HG03469 (cell line): ENCODE measurements around the gene OXCT2.
"Not testable (repeated sequence)": the region's sequence is repeated elsewhere in the genome, so short reads cannot be mapped to it uniquely, and the experiment has no call there.

Source experiments
- ATAC-seq: cut with Tn5 transposase; IDR thresholded peaks from one replicate; pipeline ENCODE4 v1.9.1; 2021; ENCODE audit warnings: mild to moderate bottlenecking, moderate library complexity, moderate number of reproducible peaks; ENCODE audit not compliant: unreplicated experiment

Gene OXCT2

GRCh38 chr1:39787964-39788363, 16.8 kb upstream of the OXCT2 start:
- ATAC-seq, result not testable (repeated sequence)

DNA sequence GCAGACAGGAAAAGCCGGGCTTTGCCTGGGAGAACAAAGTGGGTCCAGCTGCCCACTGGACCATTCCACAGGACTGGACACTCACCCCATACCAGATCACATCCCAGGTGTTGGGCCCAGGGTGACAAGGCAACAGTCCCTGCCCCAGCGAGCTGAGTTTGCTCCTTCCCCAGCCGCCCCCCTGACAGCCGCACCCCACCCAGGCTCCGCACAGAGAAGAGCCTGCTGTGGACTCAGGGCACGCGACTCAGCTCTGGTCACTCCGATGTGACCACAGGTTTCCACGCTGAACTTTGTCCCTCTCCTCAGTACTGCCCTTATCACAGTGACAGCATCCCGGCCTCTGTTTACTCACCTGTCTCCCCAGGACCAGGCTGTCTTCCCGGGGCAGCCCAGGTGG, 16.3 kb upstream of the OXCT2 start:
- ATAC-seq, result no peak

DNA sequence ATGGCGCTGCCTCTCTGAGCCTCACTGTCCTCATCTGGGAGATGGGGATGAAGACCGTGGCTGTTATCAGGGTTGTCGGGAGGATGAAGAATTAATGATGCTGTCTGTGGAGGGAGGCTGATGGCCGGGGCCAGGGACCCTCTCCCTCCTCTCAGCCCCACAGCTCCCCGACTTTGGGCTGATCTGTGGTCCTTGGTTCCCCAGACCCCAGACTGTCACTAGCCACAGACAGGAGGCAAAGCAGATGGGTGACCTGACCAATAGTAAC, 15.9 kb upstream of the OXCT2 start:
- not testable (repeated sequence) for ATAC-seq

- ATAC-seq, result not testable (repeated sequence)
Measured at GRCh38 chr1:39786303-39787107, 15.4 kb upstream of the OXCT2 start.

DNA sequence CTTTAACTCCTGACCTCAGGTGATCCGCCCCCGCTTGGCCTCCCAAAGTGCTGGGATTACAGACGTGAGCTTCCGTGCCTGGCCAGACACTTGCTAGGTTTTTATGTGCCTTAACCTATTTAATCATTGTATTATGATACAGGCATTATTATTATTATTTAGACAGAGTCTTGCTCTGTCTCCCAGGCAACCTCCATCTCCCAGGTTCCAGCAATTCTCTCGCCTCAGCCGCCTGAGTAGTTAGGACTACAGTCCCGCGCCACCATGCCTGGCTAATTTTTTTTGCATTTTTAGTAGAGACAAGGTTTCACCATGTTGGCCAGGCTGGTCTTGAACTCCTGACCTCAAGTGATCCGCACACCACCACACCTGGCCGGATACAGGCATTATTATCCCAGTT, 11.5 kb upstream of the OXCT2 start:
- not testable (repeated sequence) for ATAC-seq

DNA sequence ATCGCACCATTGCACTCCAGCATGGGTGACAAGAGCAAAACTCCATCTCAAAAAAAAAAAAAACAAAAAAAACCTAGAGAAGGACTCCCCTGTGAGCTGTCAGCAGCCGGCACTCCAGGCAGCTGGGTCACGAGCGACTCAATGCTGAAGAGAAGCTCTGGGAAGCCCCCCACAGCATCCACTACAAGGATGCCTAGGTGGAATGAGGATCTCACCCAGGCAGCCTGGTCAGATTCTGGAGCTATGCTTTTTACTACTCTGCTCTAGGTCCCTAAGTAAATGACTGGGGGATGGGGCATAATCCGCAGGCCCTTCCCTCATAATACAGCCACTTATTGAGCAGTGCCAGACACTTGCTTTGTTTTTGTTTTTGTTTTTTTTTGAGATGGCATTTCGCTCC, 11.0 kb upstream of the OXCT2 start:
- no peak for ATAC-seq

GRCh38 chr1:39781349-39781715, 10.2 kb upstream of the OXCT2 start:
- ATAC-seq, result no peak

DNA sequence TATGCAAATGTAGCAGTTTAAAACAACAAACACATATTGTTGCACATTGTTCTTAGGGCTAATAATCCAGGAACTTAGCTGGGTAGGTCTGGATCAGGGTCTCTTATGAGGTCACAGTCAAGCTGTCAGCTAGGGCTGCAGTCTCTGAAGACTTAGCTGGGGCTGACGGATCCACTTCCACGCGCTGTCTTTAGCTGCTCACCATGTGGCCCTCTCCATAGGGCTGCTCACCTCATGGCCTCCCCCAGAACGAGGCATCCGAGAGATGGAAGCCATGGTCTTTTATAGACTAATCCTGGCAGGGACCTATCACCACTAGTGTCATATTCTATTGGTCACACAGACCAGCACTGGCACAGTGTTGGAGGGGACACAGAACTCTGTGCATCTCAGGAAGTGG, 8.7 kb upstream of the OXCT2 start:
- ATAC-seq, result no peak

GRCh38 chr1:39779137-39779536, 8.0 kb upstream of the OXCT2 start:
- ATAC-seq, result no peak

DNA sequence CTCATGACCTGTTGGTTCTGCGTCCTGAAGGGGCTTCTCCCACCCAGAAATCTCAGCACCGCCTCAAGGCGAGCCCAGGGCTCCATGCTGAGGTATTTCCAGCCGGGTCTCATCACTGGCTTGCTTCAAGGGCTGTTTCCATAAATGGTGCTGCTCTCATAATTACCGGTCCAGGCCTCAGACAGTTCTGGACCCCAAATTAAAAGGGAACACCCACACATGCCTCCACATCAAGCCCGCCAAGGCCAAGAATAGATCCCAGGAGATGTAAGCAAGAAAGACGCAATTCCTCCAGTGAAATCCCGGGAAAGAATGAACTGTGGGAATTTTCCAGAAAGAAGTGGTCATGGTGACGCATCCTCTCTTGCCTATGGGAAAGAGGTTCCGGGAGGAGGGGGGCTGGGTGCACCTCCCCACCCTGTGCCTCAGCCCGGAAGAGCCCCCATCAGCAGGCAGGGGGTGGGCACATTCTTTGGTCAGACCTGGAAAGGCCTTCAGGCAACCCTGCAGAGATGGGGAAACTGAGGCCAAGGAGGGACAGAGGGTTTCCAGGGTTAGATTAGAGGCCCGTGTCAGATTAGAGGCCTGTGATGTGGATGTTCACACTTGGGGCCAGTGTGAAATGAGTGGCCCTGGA, 7.4 kb upstream of the OXCT2 start:
- ATAC-seq, result not testable (repeated sequence)

DNA sequence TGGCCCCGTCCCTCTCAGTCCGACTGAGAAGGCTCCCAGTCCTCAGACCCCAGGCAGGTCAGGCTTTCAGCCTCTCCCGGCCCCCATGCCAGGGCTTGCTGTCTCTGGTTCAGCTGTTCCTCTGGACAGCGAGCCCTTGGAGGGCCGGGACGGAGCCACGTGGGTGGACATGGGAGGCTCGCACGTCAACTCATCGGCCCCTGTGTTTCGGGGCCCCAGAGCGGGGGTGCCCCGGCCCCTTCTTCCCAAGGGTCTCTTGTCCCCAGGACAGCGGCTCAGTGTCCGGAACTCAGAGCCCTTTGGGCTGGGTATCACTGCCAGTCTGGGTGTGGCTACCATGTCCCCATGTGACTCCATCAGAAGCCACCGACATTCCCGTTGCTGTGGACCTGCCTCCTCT, 6.7 kb upstream of the OXCT2 start:
- ATAC-seq, result not testable (repeated sequence)

DNA sequence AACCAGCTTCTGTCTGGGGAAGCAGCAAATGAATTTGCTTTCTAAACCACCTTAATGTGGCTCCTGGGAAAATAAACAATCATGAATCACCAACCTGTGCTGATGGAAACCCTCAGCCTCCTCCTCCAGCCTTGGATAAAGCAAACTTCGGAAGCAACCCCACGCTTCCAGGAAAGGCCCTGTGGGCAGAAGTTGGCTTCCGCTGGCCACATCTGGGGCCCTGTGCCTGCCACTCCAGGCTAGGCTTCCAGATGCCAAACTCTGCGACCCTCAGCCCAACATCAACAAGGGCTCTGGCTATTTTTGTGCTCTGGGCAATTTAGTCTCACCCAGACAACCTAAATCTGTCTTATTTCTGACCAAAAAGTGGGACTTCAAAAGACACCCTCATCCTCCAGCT, 6.2 kb upstream of the OXCT2 start:
- no peak for ATAC-seq

DNA sequence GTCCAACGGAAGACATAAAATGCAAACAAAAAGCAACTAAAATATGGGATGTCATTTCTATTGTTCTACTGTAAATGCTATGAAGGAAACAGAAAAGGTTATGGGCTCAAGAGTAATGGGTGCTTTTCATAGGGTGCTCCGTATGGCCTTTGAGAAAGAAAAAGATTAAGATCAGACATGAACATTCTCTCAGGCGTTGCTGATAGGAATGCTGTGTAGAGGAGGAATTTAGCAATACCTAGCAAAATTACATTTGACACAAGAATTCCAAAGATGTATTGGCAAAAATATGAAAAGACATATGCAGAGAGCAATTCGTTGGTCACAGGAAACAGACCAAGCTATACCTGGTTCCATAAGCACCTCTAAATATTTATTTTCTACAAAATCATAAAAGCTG, 5.7 kb upstream of the OXCT2 start:
- no peak for ATAC-seq

- no peak for ATAC-seq
Measured at GRCh38 chr1:39776400-39776713, 5.2 kb upstream of the OXCT2 start.

DNA sequence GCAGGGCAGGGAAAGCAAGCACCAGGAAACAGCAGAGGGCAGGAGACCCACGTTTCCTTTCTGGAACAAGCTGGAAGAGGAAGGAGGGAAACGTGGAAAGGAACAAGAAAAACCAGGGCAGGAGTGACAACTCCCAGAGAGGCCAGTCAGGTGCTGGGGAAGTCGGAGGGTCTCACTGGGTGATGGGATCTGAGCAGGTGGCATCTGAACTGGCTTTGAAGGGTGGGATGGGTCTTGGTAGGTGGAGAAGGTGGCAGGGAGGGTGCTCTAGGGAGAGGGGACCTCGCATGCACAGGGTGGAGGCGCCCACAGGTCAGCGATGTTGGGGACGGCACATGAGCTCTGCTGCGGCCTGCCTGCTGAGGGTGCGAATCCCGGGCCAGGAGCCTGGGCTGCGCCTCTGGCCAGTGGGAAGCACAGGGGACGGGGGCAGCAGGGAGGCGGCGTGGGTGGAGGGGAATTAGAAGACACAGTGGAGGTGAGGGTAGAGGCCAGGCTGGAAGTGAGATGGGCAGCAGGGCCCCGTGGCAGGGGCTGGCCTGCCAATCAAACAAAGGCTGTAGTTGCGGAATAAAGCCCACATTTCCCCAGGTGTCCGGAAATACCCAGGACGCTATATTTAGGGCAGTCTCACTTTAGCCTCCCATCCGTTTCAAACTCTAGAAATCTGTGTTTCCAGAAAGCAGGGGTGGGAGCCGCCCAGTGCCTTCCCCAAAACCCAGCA, 4.7 kb upstream of the OXCT2 start:
- not testable (repeated sequence) for ATAC-seq

GRCh38 chr1:39775141-39775540, 4.0 kb upstream of the OXCT2 start:
- not testable (repeated sequence) for ATAC-seq

- not testable (repeated sequence) for ATAC-seq
Measured at GRCh38 chr1:39773369-39773979, 2.3 kb upstream of the OXCT2 start.

GRCh38 chr1:39770100-39771021, 787 bp downstream of the OXCT2 start:
- not testable (repeated sequence) for ATAC-seq

GRCh38 chr1:39769502-39769901, 1.6 kb downstream of the OXCT2 start:
- not testable (repeated sequence) for ATAC-seq

GRCh38 chr1:39766466-39766865, 4.7 kb downstream of the OXCT2 start:
- not testable (repeated sequence) for ATAC-seq

DNA sequence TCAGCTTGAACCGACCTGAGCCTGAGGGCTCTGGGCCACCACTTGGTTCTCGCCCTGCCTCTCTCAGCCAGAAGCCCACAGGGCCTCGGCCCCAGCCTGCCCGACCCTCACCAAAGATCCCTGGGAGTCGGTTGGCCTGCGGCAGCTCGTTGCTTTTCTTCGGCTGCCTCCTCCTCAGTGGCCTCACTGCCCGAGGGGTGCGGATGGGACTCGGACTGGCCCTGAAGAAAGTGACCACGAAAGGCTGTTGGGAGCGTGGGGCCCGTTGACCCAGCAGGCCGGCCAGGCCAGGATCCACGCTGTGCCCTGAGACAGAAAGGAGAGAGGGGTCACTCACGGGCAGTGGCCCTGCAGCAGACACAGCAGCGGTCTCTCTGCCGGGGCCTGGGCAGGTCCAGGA, 6.6 kb downstream of the OXCT2 start:
- not testable (repeated sequence) for ATAC-seq
